ENCODE measurements around the gene DCXR.

DNA sequence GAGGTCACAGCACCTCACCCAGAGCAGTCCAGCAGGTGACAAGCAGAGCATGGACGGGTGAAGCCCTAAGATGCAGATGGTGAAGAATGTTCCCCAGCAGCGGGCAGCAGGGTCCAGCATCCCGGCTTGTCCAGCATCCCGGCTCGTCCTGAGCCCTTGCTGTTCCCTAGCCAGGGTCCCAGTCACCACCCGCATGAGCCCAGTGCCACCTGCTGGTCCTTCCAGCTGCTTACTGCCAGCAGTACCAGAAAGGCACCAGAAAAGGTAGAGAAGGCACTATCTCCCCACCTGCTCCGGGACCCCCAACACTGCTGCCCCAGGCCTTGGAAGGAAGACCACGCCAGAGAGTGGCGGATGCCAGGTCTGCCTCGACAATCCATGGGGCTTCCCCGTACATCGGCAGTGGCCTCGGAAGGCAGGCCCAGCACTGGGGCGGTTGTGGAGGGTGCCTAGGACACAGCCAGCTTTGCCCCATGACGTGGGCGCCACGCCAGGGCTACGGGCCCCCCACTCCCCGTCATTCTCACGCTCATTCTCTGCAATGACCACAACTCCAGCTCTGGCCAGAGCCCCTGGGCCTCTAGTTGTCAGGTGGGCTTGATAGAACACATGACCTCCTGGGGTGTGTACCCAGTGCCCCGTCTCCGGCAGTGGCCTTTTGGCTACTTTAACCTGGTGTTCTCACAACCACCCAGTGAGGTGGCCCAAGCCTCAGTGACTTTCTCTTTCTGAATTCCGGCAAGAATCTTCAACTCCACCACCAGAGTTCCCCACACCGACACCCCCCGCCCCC is 16.2 kb downstream of the DCXR start:
- TF ChIP-seq POLR2AphosphoS5 (IDR thresholded peaks at IDR 0.05; ENCODE audit: borderline replicate concordance, low read depth, low read length) (no peak), EZH2 (IDR thresholded peaks at IDR 0.05) (no peak), FOXP2 (optimal IDR thresholded peaks at IDR 0.05; ENCODE audit: control extremely low read depth, extremely low read length, insufficient read depth) (no peak)

All from SK-N-MC (cell line).